Measurements from ENCODE around the gene PHRF1.

The PHRF1 gene

DNA sequence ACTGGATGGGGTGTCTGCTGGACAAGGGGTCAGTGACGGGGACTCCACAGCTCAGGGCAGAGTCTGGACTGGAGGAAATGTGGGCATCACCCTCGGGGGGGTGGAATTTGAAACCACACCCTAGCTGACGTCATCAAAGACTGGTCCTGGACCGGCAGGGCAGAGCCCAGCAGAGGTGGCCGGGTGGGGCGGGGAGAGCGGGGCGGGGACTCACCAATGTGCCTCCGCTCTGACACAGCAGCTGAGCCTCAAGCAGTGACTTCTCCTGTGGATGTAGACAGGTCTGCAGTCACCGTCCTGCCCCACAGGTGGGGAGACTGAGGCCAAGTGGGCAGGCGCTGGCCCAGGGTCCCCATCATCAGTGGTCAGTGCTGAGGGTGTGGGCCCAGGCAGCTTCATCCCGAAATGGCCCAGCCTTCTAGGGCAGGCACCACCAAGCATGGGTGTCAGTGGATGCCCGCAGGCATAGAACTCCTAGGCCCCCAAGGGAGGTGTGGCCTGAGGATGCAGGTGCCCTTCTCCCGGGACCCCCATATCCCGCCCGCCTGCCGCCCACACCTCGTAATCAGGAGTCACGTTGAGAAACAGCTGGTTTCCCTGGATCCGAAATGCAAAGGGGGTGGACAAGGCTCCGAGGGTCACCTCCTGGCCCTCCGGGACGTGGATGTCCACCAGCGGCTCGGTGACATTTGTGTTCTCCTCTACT lies 47.9 kb downstream of the PHRF1 start:
- Mint-ChIP-seq H3K27ac (ENCODE audit: low read depth) (no peak overlapping the region), H3K4me1 (peaks cover 17% of the 10 kb centered on the region), H3K9me3 (no peaks in the 10 kb centered on the region), H3K4me3 (no peak overlapping the region), H3K27me3 (peaks cover 27% of the 10 kb centered on the region), H3K36me3 (ENCODE audit: insufficient read depth) (peaks cover 23% of the 10 kb centered on the region)
- no peak for DNase-seq (ENCODE audit: low spot score in 2 of 2)
- no peak for ATAC-seq (replicated peaks; ENCODE audit: extremely low read depth, poor library complexity, severe bottlenecking)

DNA sequence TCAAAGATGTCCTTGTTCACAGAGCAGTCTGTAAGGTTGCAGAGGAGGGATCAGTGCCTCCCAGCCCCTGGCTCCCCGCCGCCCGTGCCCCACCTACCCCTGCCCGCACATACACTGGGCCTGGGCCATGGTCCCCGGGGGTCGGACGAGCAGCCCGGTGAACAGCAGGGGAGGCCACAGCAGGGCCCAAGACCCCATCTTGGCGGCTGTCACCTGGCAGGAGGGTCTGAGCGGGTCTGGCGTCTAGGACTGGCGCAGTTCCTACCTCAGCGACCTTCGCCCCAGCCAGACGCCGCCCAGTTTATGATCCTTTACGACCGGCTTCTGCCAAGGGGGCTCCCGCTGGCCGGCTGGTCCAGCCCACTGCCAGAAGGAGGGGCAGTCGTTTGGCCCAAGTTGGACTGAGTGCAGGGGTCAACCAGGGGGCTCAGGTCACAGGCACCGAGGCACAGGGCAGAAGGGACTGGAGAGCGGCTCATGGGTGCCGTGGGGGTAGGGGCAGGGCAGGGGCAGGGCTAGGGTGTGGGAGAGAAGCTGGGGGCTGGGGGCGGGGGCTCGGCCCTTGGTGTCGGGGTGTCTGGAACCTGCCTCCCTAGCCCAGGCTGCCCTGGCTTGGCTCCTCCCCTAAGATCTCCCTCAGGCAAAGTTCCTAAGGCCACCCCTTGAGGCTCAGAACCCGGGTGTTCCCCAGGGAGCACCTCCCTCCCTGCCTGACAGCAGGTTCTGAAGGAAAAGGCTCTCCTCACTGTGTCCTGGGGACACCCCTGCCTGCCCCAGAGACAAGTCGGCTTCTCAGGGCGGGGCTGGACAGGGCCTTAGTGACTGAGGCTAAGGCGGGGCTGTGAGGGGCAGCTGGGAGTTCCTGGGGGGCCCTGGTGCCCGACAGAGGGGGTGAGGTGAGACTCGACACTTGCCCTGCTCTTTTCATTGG lies 48.7 kb downstream of the PHRF1 start, which contains the start of gene CDHR5:
TSS of gene CDHR5 (minus strand) at position 251 of the 931 bp plus-strand sequence. CDS start at position 198, 53 bp downstream.
- H3K4me3 Mint-ChIP-seq, result no peak within 1 kb of the TSS
- peaks cover 18% of the 10 kb centered on the region for H3K36me3 Mint-ChIP-seq (ENCODE audit: insufficient read depth)
- H3K4me1 Mint-ChIP-seq, result peaks cover 22% of the 10 kb centered on the region
- DNase-seq (ENCODE audit: low spot score in 2 of 2) (no peak), ATAC-seq (replicated peaks; ENCODE audit: extremely low read depth, poor library complexity, severe bottlenecking) (no peak)
- H3K9me3 Mint-ChIP-seq, result no peaks in the 10 kb centered on the region
- H3K27me3 Mint-ChIP-seq, result peaks cover 32% of the 10 kb centered on the region
- no peak within 1 kb of the TSS for H3K27ac Mint-ChIP-seq (ENCODE audit: low read depth)

DNA sequence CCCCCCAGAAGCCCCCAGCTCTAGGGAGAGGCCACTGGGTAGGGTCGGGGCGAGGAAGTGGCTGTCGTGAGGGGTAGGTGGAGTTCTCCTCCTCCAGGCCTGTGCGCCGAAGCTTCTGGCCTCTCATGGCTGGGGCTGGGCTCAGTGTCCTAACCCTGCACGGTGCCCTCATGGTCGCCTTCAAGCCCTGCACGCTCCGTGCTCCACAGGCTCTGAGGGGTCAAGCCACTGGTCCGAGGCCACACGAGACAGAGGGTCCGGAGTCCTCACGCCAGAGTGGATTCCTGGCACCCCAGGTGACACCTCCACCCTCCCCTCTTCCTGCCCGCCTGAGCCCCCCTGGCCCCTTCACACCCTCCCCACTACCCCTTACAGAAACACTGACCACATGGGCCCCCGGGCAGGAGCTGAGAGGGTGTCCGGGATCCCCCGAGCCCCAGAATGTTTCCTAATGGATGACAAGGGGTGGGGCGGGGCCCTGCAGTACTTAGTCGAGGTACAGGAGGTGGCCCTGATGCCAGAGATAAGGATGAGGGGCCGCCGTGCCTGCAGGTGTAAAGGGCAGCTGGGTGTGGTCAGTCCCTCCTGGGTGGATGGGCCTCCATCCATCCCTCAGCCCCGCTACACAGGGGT lies 49.5 kb downstream of the PHRF1 start:
- no peak for ATAC-seq (replicated peaks; ENCODE audit: extremely low read depth, poor library complexity, severe bottlenecking)
- Mint-ChIP-seq H3K27me3 (peaks cover 32% of the 10 kb centered on the region), H3K36me3 (ENCODE audit: insufficient read depth) (peaks cover 18% of the 10 kb centered on the region), H3K4me1 (peaks cover 22% of the 10 kb centered on the region), H3K9me3 (no peaks in the 10 kb centered on the region), H3K4me3 (no peak overlapping the region), H3K27ac (ENCODE audit: low read depth) (no peak overlapping the region)
- no peak for DNase-seq (ENCODE audit: low spot score in 2 of 2)

DNA sequence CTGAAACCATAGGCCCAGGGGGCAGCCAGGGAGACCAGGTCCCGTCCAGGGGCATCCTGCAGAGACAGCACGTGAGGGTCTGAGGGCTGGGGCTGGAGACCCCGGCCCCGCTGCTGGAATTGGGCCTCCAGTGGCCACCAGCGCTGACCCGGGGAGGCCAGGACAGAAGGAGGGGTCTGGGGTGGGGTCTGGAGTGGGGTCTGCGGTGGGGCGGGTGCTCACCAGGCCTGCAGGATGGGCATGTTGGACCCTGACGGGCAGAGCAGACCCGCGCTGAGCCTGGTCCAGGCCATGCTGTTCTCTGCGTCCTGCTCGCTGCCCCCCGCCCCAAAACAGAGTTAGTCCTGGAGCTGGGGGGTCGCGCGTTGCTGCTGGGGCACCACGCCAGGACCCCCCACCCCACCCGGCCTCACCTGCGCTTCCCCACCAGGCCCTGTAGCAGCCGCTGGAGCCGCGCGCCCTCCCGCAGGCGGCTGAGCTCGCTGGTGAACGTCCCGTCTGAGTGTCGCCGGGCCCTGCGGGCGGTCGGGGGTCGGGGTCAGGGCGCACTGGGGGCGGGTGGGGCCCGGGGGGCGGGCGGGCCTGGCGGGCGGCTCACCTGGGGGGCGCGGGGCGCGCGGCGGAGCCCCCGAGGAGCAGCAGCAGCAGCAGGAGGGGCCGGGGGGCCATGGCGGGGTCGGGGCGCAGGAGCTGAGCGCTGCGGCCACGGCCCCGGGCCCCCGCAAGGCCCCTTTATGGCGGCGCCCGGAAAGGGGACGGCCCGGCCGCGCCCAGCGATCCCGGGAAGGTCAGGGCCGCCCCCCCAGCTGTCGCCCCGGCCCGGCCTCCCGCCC lies 50.4 kb downstream of the PHRF1 start, which contains the start of gene SCT:
TSS of gene SCT (minus strand) at position 707 of the 833 bp plus-strand sequence. CDS start at position 669, 38 bp downstream.
- H3K36me3 Mint-ChIP-seq (ENCODE audit: insufficient read depth), result peaks cover 17% of the 10 kb centered on the region
- H3K9me3 Mint-ChIP-seq, result no peaks in the 10 kb centered on the region
- ATAC-seq (replicated peaks; ENCODE audit: extremely low read depth, poor library complexity, severe bottlenecking) (no peak), DNase-seq (ENCODE audit: low spot score in 2 of 2) (no peak)
- H3K27ac Mint-ChIP-seq (ENCODE audit: low read depth), result peak within 1 kb of the TSS; percentile 91
- peaks cover 22% of the 10 kb centered on the region for H3K4me1 Mint-ChIP-seq
- H3K27me3 Mint-ChIP-seq, result peaks cover 32% of the 10 kb centered on the region
- peak within 1 kb of the TSS; percentile 66 for H3K4me3 Mint-ChIP-seq

DNA sequence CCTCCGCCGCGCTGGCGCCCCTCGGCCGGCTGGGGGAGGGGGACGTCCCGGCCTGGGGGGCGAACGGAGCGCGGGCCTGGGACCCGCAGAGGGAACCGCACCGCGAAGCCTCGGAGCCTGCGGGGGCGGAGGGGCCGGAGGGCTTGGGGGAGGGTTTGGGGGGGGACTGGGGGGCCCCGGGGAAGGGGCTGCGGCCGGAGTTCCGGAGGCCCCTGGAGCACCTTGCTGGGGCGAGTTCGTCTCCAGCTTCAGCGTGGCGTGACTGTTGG lies 51.0 kb downstream of the PHRF1 start:
- Mint-ChIP-seq H3K4me3 (no peak overlapping the region), H3K4me1 (peaks cover 22% of the 10 kb centered on the region), H3K27ac (ENCODE audit: low read depth) (no peak overlapping the region), H3K36me3 (ENCODE audit: insufficient read depth) (peaks cover 15% of the 10 kb centered on the region), H3K9me3 (no peaks in the 10 kb centered on the region), H3K27me3 (peaks cover 32% of the 10 kb centered on the region)
- DNase-seq (ENCODE audit: low spot score in 2 of 2) (no peak), ATAC-seq (replicated peaks; ENCODE audit: extremely low read depth, poor library complexity, severe bottlenecking) (no peak)

DNA sequence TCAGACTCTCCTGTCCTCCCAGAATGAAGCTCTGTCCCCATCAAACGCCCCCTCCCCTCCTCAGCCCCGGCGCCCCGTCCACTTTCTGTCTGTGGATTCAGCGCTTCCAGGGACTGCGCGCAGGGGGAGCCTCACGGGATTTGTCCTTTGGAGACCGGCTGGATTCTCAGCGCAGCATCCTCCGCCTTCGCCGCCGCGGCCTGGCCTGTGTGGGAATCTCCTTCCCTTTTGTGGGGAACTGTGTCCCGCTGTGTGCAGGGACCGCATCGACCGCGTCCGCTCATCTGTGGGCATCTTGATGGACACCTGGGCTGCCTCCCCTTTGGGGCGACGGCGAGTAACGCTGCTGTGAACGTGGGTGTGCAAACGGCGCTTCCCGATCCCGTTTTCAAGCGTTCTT lies 51.8 kb downstream of the PHRF1 start:
- peak overlapping the region; percentile 66 for H3K4me3 Mint-ChIP-seq
- DNase-seq (ENCODE audit: low spot score in 2 of 2), result no peak
- peaks cover 22% of the 10 kb centered on the region for H3K4me1 Mint-ChIP-seq
- no peak for ATAC-seq (replicated peaks; ENCODE audit: extremely low read depth, poor library complexity, severe bottlenecking)
- H3K9me3 Mint-ChIP-seq, result no peaks in the 10 kb centered on the region
- peak overlapping the region; percentile 91 for H3K27ac Mint-ChIP-seq (ENCODE audit: low read depth)
- peaks cover 16% of the 10 kb centered on the region for H3K36me3 Mint-ChIP-seq (ENCODE audit: insufficient read depth)
- peaks cover 30% of the 10 kb centered on the region for H3K27me3 Mint-ChIP-seq

DNA sequence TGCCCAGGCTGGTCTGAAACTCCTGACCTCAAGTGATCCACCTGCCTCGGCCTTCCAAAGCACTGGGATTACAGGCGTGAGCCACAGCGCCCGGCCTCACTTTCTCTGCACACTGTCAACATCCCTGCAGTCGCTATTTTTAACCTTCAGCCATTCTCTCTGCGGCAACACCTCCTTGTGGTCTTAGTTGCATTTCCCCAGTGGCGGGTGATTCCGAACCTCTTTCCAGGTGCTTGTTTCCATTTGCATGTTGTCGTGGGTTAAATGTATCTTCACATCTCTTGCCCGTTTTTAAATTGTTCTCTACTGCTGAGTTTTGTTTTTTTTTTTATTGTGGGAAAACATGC lies 52.9 kb downstream of the PHRF1 start:
- Mint-ChIP-seq H3K4me3 (peak overlapping the region; percentile 66), H3K27me3 (peaks cover 23% of the 10 kb centered on the region), H3K27ac (ENCODE audit: low read depth) (peak overlapping the region; percentile 91), H3K9me3 (no peaks in the 10 kb centered on the region), H3K4me1 (peaks cover 22% of the 10 kb centered on the region), H3K36me3 (ENCODE audit: insufficient read depth) (peaks cover 12% of the 10 kb centered on the region)
- ATAC-seq (replicated peaks; ENCODE audit: extremely low read depth, poor library complexity, severe bottlenecking) (no peak), DNase-seq (ENCODE audit: low spot score in 2 of 2) (no peak)

DNA sequence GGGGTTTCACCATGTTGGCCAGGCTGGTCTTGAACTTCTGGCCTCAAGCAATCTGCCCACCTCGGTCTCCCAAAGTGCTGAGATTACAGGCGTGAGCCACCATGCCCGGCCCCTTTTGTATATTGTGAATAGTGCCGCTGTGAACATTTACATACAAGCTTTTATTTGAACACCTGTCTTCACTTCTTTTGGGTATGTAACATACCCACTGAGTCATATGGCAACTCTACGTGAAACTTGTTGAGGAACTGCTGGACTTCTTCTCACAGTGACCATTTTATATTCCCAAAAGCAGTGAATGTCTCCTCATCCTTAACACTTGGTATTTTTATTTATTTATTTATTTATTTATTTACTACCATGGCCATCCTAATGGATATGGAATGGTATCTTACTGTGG lies 54.6 kb downstream of the PHRF1 start:
- no peaks in the 10 kb centered on the region for H3K9me3 Mint-ChIP-seq
- DNase-seq (ENCODE audit: low spot score in 2 of 2) (no peak), ATAC-seq (replicated peaks; ENCODE audit: extremely low read depth, poor library complexity, severe bottlenecking) (no peak)
- no peak overlapping the region for H3K27ac Mint-ChIP-seq (ENCODE audit: low read depth)
- peaks cover 22% of the 10 kb centered on the region for H3K4me1 Mint-ChIP-seq
- no peak overlapping the region for H3K4me3 Mint-ChIP-seq
- peaks cover 23% of the 10 kb centered on the region for H3K27me3 Mint-ChIP-seq
- peaks cover 12% of the 10 kb centered on the region for H3K36me3 Mint-ChIP-seq (ENCODE audit: insufficient read depth)

DNA sequence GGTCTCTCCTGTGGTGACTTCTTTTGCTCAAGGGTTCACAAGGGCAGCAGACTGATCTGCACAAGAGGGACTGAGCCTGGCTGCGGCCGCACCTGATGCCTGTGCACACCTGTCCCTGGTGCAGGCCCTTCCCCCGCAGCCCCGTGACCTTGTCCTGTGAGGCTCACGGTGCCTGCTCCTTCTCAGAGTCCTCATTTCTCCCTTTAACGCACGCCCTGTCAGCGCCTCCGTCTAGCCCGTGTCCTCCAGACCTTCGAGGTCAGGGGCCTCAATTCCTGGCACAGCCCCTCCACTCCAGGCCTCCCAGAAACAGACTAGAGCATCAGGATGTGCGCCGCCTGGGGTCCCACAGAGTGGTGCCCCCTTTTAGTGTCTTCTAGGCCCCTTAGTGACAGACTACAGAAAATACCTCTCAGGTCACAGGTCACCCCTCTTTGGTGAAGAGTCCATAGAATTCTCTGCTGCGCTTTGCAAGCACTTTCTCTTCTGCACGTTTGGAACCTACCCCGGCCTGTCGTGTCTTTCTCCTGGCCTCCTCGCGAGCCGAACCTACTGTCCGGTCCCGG lies 59.8 kb downstream of the PHRF1 start:
- ATAC-seq (replicated peaks; ENCODE audit: extremely low read depth, poor library complexity, severe bottlenecking) (no peak), DNase-seq (ENCODE audit: low spot score in 2 of 2) (no peak)
- Mint-ChIP-seq H3K27me3 (peaks cover 18% of the 10 kb centered on the region), H3K36me3 (ENCODE audit: insufficient read depth) (peaks cover 4% of the 10 kb centered on the region), H3K27ac (ENCODE audit: low read depth) (no peak overlapping the region), H3K4me3 (no peak overlapping the region), H3K4me1 (peaks cover 11% of the 10 kb centered on the region), H3K9me3 (no peaks in the 10 kb centered on the region)

DNA sequence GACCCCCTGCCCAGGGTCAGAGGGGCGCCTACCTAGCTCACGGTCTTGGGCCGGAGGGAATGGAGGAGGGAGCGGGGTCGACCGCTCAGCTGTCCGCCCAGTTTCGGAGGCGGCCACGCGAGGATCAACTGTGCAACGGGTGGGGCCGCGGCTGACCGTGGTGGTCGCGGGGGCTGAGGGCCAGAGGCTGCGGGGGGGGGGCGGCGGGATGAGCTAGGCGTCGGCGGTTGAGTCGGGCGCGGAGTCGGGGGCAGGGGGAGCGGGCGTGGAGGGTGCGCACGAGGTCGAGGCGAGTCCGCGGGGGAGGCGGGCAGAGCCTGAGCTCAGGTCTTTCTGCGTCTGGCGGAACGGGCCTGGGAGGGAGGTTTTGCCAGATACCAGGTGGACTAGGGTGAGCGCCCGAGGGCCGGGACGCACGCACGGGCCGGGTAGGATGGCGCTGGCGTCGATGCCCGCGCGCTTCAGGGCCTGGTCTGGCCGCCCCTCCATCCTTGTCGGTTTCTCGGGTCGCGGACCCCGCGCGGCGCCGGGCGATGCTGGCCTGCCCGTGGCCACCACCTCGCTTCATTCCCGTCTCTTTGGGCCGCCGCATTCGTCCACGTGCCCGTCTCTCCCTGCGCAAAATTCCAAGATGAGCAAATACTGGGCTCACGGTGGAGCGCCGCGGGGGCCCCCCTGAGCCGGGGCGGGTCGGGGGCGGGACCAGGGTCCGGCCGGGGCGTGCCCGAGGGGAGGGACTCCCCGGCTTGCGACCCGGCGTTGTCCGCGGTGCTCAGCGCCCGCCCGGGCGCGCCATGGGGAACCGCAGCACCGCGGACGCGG lies 60.5 kb downstream of the PHRF1 start, which contains the start of gene DRD4:
TSS of gene DRD4 (plus strand) at position 759 of the 822 bp plus-strand sequence. CDS start at position 795, 36 bp downstream.
- DNase-seq (ENCODE audit: low spot score in 2 of 2), result no peak
- Mint-ChIP-seq H3K9me3 (no peaks in the 10 kb centered on the region), H3K36me3 (ENCODE audit: insufficient read depth) (peaks cover 5% of the 10 kb centered on the region), H3K27ac (ENCODE audit: low read depth) (peak within 1 kb of the TSS; percentile 52), H3K4me1 (peaks cover 11% of the 10 kb centered on the region), H3K4me3 (peak within 1 kb of the TSS; percentile 58), H3K27me3 (peaks cover 18% of the 10 kb centered on the region)
- no peak for ATAC-seq (replicated peaks; ENCODE audit: extremely low read depth, poor library complexity, severe bottlenecking)

DNA sequence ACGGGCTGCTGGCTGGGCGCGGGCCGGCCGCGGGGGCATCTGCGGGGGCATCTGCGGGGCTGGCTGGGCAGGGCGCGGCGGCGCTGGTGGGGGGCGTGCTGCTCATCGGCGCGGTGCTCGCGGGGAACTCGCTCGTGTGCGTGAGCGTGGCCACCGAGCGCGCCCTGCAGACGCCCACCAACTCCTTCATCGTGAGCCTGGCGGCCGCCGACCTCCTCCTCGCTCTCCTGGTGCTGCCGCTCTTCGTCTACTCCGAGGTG lies 61.0 kb downstream of the PHRF1 start:
- Mint-ChIP-seq H3K36me3 (ENCODE audit: insufficient read depth) (peaks cover 6% of the 10 kb centered on the region), H3K27me3 (peaks cover 18% of the 10 kb centered on the region), H3K4me1 (peaks cover 11% of the 10 kb centered on the region), H3K4me3 (peak overlapping the region; percentile 58), H3K9me3 (no peaks in the 10 kb centered on the region), H3K27ac (ENCODE audit: low read depth) (peak overlapping the region; percentile 52)
- DNase-seq (ENCODE audit: low spot score in 2 of 2) (no peak), ATAC-seq (replicated peaks; ENCODE audit: extremely low read depth, poor library complexity, severe bottlenecking) (no peak)

Data from central memory CD8-positive, alpha-beta T cell (primary cell).